ENCODE data around the gene MAEA. TPM values are rescaled to one million over a fixed set of nuclear protein-coding genes. Genes with fewer than 3 reads are reported as not detected.
"Not testable (repeated sequence)": the region's sequence is repeated elsewhere in the genome, so short reads cannot be mapped to it uniquely, and the experiment has no call there.

Gene MAEA
- total RNA-seq, 1 donor from 2014 or later, result 24.5 TPM

DNA sequence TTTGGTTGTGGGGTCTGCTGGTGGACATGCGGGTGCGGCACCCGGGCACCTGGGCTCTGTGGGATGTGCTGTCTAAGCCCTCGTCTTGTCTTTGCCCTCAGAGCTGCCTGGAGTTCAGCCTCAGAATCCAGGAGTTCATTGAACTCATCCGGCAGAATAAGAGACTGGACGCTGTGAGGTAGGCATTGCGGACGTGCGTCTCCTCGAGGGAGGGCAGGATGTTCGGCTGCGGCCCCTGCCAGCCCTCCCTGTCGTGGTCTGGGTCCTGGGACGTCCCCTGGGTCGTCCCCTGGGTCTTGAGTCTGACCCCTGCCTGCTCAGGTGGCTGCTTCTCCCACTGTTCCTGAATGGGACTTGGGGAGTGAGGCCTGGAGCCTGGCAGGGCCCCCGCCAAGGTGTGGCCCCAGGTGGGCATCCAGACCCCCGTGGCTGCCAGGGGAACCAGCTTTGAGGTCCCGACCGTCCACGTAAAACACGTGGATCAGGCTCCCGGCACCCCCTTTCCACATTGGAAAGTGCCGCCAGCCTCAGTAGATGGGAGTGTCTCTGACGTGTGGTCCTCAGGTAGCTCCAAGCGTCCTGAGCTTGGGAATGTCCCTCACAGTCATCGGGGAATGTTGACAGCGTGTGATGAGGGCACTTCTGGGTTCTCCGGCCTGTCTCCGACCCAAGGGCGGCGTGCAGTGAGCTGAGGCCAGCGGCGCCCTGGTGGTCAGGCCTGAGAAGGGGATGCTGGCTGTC, 38.0 kb downstream of the MAEA start:
- Histone ChIP-seq H3K27me3 (ENCODE audit: control insufficient read depth in 3 of 3, insufficient read depth in 3 of 3, low read length in 3 of 3) (no peaks in the 10 kb centered on the region), H3K9ac (ENCODE audit: low read depth in 1 of 3, low read length in 3 of 3) (no peak overlapping the region), H3K9me3 (ENCODE audit: control insufficient read depth in 3 of 3, low read length in 3 of 3) (no peaks in the 10 kb centered on the region), H3K36me3 (ENCODE audit: control insufficient read depth in 3 of 3, insufficient read depth in 3 of 3, low read length in 3 of 3) (peaks cover 24 to 50% (median 32%) of the 10 kb centered on the region in 3 donors), H3K4me1 (ENCODE audit: control insufficient read depth in 3 of 3, insufficient read depth in 3 of 3, low read length in 3 of 3) (peaks cover 12 to 37% (median 16%) of the 10 kb centered on the region in 3 donors), H3K4me3 (ENCODE audit: low read length in 3 of 3) (no peak overlapping the region), H3K27ac (ENCODE audit: low read depth, low read length) (no peak overlapping the region)

DNA sequence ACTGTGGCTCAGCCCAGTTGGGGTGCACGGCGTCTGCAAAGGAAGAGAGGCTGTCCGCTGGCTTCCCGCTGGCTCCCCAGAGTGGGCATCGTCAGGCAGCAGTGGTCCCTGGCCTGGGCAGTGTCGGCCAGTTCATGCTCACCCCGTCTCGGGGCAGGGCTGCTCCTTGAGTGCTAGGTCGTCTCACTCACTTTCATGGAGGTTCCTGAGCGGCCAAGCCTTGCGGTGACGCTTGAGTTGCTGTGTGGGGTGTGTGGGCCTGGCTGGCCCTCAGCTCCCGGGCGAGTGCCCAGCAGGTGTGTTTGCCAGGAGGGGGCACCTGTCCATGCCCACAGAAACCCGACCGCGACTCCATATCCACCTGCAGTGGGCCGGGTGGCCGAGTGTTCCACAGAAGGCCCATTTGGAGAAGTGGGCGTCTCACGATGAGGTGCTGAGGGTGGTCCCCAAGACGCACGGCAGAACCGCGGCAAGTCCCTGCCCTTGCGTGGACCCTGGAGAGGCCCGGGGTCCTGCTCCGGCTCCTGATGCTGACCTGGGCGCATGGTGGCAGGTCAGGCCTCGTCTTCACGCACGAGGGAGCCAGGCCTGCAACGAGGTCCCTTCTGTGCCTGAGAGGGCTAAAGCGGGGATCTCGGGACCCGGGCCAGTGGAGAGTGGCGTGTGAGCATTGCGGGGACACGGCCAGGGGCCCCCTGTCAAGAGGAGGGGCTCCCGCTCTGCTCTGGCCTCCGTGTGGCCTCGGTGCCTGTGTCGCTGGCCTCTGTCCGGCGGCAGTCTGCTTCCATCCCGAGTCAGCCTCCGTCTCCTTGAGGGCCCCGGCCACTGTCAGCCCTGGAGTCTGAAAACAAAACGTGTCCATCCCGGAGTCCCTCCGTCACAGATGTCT, 38.8 kb downstream of the MAEA start:
- Histone ChIP-seq H3K4me1 (ENCODE audit: control insufficient read depth in 3 of 3, insufficient read depth in 3 of 3, low read length in 3 of 3) (peaks cover 12 to 34% (median 13%) of the 10 kb centered on the region in 3 donors), H3K27ac (ENCODE audit: low read depth, low read length) (no peak overlapping the region), H3K9ac (ENCODE audit: low read depth in 1 of 3, low read length in 3 of 3) (no peak overlapping the region), H3K27me3 (ENCODE audit: control insufficient read depth in 3 of 3, insufficient read depth in 3 of 3, low read length in 3 of 3) (no peaks in the 10 kb centered on the region), H3K4me3 (ENCODE audit: low read length in 3 of 3) (no peak overlapping the region), H3K9me3 (ENCODE audit: control insufficient read depth in 3 of 3, low read length in 3 of 3) (no peaks in the 10 kb centered on the region), H3K36me3 (ENCODE audit: control insufficient read depth in 3 of 3, insufficient read depth in 3 of 3, low read length in 3 of 3) (peaks cover 24 to 49% (median 28%) of the 10 kb centered on the region in 3 donors)

- Histone ChIP-seq H3K4me3 (ENCODE audit: low read length in 3 of 3) (no peak overlapping the region), H3K27me3 (ENCODE audit: control insufficient read depth in 3 of 3, insufficient read depth in 3 of 3, low read length in 3 of 3) (no peaks in the 10 kb centered on the region), H3K27ac (ENCODE audit: low read depth, low read length) (no peak overlapping the region), H3K36me3 (ENCODE audit: control insufficient read depth in 3 of 3, insufficient read depth in 3 of 3, low read length in 3 of 3) (peaks cover 23 to 48% (median 29%) of the 10 kb centered on the region in 3 donors), H3K4me1 (ENCODE audit: control insufficient read depth in 3 of 3, insufficient read depth in 3 of 3, low read length in 3 of 3) (peaks cover 10 to 28% (median 10%) of the 10 kb centered on the region in 3 donors), H3K9ac (ENCODE audit: low read depth in 1 of 3, low read length in 3 of 3) (peak overlapping the region in 1 of 3 donors; percentile 40), H3K9me3 (ENCODE audit: control insufficient read depth in 3 of 3, low read length in 3 of 3) (no peaks in the 10 kb centered on the region)
Observed at GRCh38 chr4:1329408-1330371, 40.0 kb downstream of the MAEA start.

- Histone ChIP-seq H3K9me3 (ENCODE audit: control insufficient read depth in 3 of 3, low read length in 3 of 3) (no peaks in the 10 kb centered on the region), H3K9ac (ENCODE audit: low read depth in 1 of 3, low read length in 3 of 3) (peak overlapping the region in 1 of 3 donors; percentile 16), H3K27ac (ENCODE audit: low read depth, low read length) (no peak overlapping the region), H3K4me1 (ENCODE audit: control insufficient read depth in 3 of 3, insufficient read depth in 3 of 3, low read length in 3 of 3) (peaks cover 10 to 28% (median 10%) of the 10 kb centered on the region in 3 donors), H3K36me3 (ENCODE audit: control insufficient read depth in 3 of 3, insufficient read depth in 3 of 3, low read length in 3 of 3) (peaks cover 20 to 38% (median 29%) of the 10 kb centered on the region in 3 donors), H3K27me3 (ENCODE audit: control insufficient read depth in 3 of 3, insufficient read depth in 3 of 3, low read length in 3 of 3) (no peaks in the 10 kb centered on the region), H3K4me3 (ENCODE audit: low read length in 3 of 3) (no peak overlapping the region)
Observed at GRCh38 chr4:1330761-1331590, 41.3 kb downstream of the MAEA start.

DNA sequence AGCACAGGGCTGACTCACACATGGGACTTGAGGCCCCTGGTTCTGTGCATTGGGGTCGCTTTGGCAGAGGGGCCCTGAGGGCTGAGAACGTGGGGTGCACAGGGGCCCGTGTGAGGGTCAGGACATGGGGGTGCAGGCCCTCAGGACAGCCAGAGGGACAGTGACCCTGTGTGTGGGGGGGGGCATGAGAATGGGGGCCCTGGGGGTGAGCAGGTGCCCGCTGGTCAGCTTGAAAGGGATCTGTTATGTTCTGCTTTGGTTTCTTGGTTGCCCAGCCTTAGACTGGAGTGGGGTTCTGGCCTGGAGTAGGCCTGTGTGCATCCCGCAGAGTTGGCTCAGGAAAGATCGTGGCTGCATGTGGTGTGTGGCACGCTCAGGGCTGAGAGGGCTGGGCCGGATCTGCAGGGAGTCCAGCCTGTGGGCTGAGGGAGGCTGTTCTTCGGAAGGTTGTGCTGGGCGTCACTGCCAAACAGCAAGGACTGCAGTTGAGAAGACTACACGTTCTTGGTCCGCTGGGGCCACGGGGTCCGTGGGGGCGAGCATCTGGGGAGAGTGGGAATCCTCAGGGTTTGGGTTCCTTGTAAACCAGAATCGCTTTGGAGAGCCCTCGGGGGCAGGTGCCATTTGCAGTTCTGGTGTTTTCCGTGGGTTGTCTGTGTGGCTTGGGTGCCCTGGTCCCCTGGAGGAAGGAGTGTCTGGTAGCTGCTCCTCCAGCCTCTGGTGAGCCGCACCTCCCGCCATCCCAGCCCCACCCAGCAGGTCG, 42.1 kb downstream of the MAEA start:
- no peak overlapping the region for H3K9ac ChIP-seq (ENCODE audit: low read depth in 1 of 3, low read length in 3 of 3)
- H3K27me3 ChIP-seq (ENCODE audit: control insufficient read depth in 3 of 3, insufficient read depth in 3 of 3, low read length in 3 of 3), result no peaks in the 10 kb centered on the region
- H3K36me3 ChIP-seq (ENCODE audit: control insufficient read depth in 3 of 3, insufficient read depth in 3 of 3, low read length in 3 of 3), result peaks cover 23 to 40% (median 28%) of the 10 kb centered on the region in 3 donors
- peaks cover 0 to 2% (median 0%) of the 10 kb centered on the region in 3 donors for H3K9me3 ChIP-seq (ENCODE audit: control insufficient read depth in 3 of 3, low read length in 3 of 3)
- H3K4me3 ChIP-seq (ENCODE audit: low read length in 3 of 3), result no peak overlapping the region
- peaks cover 10 to 28% (median 10%) of the 10 kb centered on the region in 3 donors for H3K4me1 ChIP-seq (ENCODE audit: control insufficient read depth in 3 of 3, insufficient read depth in 3 of 3, low read length in 3 of 3)
- H3K27ac ChIP-seq (ENCODE audit: low read depth, low read length), result no peak overlapping the region

DNA sequence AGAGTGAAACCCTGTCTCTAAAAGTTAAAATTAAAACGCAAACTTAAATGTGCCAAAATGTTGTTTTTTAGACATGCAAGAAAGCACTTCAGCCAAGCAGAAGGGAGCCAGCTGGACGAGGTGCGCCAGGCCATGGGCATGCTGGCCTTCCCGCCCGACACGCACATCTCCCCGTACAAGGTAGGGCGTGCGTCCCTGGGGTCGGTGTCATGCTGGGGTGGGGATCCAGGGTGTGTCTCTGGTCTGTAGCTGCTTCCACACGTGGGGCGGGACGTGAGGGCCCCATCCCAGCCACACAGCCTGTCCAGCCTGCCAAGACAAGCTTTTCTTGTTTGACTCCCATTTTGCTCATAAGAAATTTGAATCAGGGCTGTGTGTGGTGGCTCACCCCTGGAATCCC, 43.0 kb downstream of the MAEA start:
- no peak overlapping the region for H3K27ac ChIP-seq (ENCODE audit: low read depth, low read length)

DNA sequence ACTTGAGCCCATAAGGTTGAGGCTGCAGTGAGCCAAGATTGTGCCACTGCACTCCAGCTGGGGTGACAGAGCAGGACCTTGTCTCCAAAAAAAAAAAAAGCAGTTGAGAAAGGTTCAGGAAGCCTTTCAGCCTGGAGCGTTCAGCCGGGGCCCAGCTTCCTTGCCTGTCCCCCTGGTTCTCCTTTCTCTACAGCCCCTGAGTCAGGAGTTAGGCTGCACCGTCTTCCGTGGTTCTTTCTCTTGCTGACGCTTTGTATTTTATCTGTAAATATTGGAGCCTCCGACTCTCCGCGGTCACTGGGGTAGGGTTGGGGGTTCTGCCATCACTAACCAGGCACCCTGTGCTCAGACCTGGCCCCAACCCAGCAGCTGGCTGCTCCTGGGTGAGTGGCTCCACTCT, 43.6 kb downstream of the MAEA start:
- Histone ChIP-seq H3K27ac (ENCODE audit: low read depth, low read length) (no peak overlapping the region), H3K9ac (ENCODE audit: low read depth in 1 of 3, low read length in 3 of 3) (no peak overlapping the region), H3K4me3 (ENCODE audit: low read length in 3 of 3) (no peak overlapping the region), H3K4me1 (ENCODE audit: control insufficient read depth in 3 of 3, insufficient read depth in 3 of 3, low read length in 3 of 3) (peaks cover 10 to 28% (median 10%) of the 10 kb centered on the region in 3 donors), H3K27me3 (ENCODE audit: control insufficient read depth in 3 of 3, insufficient read depth in 3 of 3, low read length in 3 of 3) (no peaks in the 10 kb centered on the region), H3K9me3 (ENCODE audit: control insufficient read depth in 3 of 3, low read length in 3 of 3) (peaks cover 0 to 2% (median 0%) of the 10 kb centered on the region in 3 donors), H3K36me3 (ENCODE audit: control insufficient read depth in 3 of 3, insufficient read depth in 3 of 3, low read length in 3 of 3) (peaks cover 31 to 44% (median 32%) of the 10 kb centered on the region in 3 donors)

More for the DNA sequence above, 43.0 kb downstream of the MAEA start:
- Histone ChIP-seq H3K9ac (ENCODE audit: low read depth in 1 of 3, low read length in 3 of 3) (no peak overlapping the region), H3K27me3 (ENCODE audit: control insufficient read depth in 3 of 3, insufficient read depth in 3 of 3, low read length in 3 of 3) (no peaks in the 10 kb centered on the region), H3K4me1 (ENCODE audit: control insufficient read depth in 3 of 3, insufficient read depth in 3 of 3, low read length in 3 of 3) (peaks cover 10 to 28% (median 10%) of the 10 kb centered on the region in 3 donors), H3K4me3 (ENCODE audit: low read length in 3 of 3) (no peak overlapping the region), H3K9me3 (ENCODE audit: control insufficient read depth in 3 of 3, low read length in 3 of 3) (peaks cover 0 to 2% (median 0%) of the 10 kb centered on the region in 3 donors), H3K36me3 (ENCODE audit: control insufficient read depth in 3 of 3, insufficient read depth in 3 of 3, low read length in 3 of 3) (peaks cover 30 to 44% (median 33%) of the 10 kb centered on the region in 3 donors)

DNA sequence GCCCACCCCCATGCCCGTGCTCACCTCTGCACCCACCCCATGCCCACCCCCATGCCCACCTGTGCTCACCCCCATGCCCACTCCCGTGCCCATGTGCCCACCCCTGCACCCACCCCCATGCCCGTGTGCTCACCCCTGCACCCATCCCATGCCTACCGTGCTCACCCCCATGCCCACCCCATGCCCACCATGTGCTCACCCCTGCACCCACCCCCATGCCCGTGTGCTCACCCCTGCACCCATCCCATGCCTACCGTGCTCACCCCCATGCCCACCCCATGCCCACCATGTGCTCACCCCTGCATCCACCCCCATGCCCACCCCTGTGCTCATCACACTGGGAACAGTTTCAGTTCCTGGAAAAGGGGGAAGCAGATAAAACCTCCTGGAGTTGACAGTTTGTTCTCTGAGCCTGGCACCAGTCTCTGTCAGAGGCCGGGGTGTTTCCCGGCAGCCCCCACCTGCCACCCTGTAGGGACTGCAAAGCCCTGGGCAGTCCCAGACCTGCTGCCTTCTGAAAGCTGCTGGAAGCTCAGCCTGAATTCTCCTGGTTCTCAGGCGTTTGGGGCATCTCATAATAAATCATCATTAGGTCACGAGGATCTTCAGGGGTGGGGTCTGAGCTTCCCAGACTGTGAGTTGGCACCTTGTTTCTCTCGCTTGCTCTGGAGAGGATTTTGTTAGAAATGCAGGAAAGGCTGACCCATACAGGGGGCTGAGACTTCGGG, 44.3 kb downstream of the MAEA start:
- H3K4me3 ChIP-seq (ENCODE audit: low read length in 3 of 3); H3K27ac ChIP-seq (ENCODE audit: low read depth, low read length); H3K27me3 ChIP-seq (ENCODE audit: control insufficient read depth in 3 of 3, insufficient read depth in 3 of 3, low read length in 3 of 3); H3K9ac ChIP-seq (ENCODE audit: low read depth in 1 of 3, low read length in 3 of 3); H3K9me3 ChIP-seq (ENCODE audit: control insufficient read depth in 3 of 3, low read length in 3 of 3): not testable (repeated sequence)
- H3K36me3 ChIP-seq (ENCODE audit: control insufficient read depth in 3 of 3, insufficient read depth in 3 of 3, low read length in 3 of 3), result peaks cover 31 to 44% (median 38%) of the 10 kb centered on the region in 3 donors
- H3K4me1 ChIP-seq (ENCODE audit: control insufficient read depth in 3 of 3, insufficient read depth in 3 of 3, low read length in 3 of 3), result peaks cover 10 to 28% (median 10%) of the 10 kb centered on the region in 3 donors

Measured in skeletal muscle tissue (tissue), 4 donors.